ENCODE results near the gene CREB5.

The CREB5 gene

DNA sequence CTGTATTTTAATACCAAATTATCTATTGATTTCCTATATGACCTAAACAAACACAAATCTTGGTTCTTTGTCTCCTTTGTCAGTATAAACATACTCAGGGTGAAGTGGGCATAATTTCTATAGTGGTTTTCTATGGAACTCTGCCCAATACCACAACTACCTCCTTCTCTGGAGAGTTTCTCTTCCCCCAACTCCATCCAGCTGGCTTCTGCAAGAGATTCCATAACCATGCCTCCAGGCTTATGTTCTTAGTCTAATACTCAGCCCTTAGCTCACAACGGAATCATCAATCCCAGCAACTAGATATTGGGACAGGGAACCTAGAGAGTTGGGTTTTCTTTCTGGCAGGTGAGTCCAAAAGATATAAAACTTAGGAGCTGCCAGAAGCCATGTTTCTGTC lies 418.5 kb downstream of the CREB5 start:
- no peak for DNase-seq (ENCODE audit: extremely low read depth, low read depth)
- TF ChIP-seq, protein P1, sequence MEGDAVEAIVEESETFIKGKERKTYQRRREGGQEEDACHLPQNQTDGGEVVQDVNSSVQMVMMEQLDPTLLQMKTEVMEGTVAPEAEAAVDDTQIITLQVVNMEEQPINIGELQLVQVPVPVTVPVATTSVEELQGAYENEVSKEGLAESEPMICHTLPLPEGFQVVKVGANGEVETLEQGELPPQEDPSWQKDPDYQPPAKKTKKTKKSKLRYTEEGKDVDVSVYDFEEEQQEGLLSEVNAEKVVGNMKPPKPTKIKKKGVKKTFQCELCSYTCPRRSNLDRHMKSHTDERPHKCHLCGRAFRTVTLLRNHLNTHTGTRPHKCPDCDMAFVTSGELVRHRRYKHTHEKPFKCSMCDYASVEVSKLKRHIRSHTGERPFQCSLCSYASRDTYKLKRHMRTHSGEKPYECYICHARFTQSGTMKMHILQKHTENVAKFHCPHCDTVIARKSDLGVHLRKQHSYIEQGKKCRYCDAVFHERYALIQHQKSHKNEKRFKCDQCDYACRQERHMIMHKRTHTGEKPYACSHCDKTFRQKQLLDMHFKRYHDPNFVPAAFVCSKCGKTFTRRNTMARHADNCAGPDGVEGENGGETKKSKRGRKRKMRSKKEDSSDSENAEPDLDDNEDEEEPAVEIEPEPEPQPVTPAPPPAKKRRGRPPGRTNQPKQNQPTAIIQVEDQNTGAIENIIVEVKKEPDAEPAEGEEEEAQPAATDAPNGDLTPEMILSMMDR (IDR thresholded peaks at IDR 0.05; ENCODE audit: low read depth, low read length), result no peak

DNA sequence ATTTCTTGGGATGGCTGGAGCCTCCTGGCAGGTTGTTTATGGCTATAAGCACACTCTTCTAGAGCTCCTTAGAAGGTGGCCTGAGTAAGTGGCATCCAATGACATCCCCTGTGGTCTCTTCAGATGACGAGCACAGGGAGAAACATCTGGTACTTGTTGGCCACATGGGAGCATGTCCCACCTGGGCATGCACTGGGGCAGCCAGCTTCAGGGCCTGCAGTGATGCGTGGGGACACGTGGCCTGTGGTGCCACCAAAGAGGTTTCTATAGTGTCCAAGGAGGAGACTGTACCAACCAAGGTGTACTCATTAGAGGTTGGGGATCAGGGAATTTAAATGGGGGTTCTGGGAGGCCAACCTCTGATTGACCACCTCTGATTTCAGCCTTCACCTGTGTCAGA lies 420.4 kb downstream of the CREB5 start:
- no peak for DNase-seq (ENCODE audit: extremely low read depth, low read depth)
- TF ChIP-seq, protein P1 (IDR thresholded peaks at IDR 0.05; ENCODE audit: low read depth, low read length), result no peak

DNA sequence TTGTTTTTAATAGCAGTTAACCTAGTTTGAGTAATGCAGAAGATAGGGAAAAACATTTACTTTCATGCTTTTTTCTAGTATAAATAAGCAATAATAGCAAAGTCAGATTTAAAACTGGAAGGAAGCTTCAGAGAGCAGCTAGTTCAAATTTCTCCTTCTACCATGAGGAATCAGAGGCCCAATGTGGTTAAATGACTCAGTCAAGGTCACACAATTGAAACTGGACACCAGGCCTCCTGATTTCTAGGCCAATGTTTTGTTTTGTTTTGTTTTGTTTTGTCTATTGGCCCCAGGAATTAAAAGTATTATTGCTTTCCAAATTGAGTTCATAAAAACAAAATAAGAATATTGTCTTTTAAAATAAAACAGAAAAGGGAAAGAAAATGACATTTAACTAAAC lies 423.5 kb downstream of the CREB5 start:
- TF ChIP-seq, protein P1 (IDR thresholded peaks at IDR 0.05; ENCODE audit: low read depth, low read length), result no peak
- DNase-seq (ENCODE audit: extremely low read depth, low read depth), result no peak

DNA sequence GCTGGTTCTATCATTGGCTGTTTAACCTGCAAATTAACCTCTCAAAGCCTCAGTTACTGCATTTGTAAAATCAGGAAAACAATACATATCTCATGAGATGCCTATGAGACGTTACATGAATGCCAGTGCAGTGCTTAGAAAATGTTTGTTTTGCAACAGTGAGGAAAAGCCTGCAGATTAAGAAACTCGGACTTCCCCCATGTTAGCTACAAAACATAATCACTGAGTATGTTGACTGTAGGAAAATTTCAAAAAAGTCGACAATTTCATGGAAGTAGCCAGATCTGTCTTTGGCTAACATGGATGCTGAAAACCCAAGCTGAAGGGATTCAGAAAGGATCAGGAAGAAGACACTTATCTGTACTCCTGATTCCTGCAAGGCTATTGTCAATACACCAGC lies 424.4 kb downstream of the CREB5 start:
- TF ChIP-seq, protein P1 (IDR thresholded peaks at IDR 0.05; ENCODE audit: low read depth, low read length), result no peak
- DNase-seq (ENCODE audit: extremely low read depth, low read depth), result no peak

DNA sequence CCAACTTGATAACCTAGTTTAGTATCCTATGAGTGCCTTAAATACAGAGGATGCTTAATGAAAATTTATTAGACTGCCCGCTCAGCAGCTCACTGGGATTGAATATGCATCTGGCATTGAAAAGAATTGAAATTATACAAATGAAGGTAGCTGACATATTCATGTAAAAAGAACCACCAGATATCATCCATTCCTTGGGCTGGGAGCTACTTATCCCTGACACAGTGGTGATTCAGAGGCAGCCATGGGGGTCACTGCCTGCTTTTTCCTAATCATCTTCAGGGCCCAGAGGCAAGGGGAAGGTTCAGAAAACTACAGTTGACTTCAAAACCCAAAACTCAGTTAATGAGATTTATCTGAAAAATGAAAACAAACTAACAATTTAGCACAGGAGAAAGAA lies 424.9 kb downstream of the CREB5 start:
- TF ChIP-seq, protein P1 (IDR thresholded peaks at IDR 0.05; ENCODE audit: low read depth, low read length), result no peak
- no peak for DNase-seq (ENCODE audit: extremely low read depth, low read depth)

DNA sequence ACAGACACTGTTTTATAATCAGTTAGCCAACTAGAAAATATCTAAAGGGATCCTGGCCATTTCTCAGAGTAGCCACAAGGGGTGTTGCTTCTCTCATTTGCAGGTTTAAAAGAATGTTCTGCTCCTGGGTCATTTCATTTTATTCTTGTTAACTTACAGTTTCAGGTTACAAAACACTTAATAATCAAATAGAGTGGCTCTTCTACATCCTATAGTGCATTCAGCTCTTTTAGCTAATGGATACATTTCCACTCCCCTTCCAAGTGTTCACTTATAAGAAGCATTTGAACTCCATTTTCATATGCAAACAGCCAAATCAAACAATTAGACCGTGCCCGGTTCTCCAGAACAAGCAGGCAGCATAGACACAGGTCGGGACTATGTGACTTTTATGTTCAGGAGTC lies 428.3 kb downstream of the CREB5 start:
- no peak for DNase-seq (ENCODE audit: extremely low read depth, low read depth)
- TF ChIP-seq, protein P1 (IDR thresholded peaks at IDR 0.05; ENCODE audit: low read depth, low read length), result peak; percentile 29

DNA sequence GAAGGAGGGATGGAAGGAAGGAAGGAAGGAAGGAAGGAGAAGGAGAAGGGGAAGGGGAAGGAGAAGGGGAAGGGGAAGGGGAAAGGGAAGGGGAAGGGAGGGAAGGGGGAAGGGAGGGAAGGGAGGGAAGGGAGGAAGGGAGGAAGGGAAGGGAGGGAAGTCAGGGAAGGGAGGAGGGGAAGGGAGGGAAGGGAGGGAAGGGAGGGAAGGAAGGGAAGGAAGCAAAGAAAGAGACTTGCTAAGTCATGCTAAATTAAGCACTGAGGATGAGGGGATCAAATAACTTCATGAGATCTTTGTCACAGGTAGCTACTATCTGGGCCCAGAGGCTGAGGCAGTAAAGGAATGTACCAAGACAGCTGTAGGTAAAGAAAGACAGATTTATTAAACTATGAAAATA lies 429.4 kb downstream of the CREB5 start:
- DNase-seq (ENCODE audit: extremely low read depth, low read depth), result no peak
- TF ChIP-seq, protein P1 (IDR thresholded peaks at IDR 0.05; ENCODE audit: low read depth, low read length), result no peak

Data from AG09319 (cell line).